ENCODE results near the gene BCDIN3D.

- no peak for TF ChIP-seq CTCF (IDR thresholded peaks at IDR 0.05; ENCODE audit: poor library complexity)
- TF ChIP-seq EZH2 (IDR thresholded peaks at IDR 0.05; ENCODE audit: borderline replicate concordance), result no peak
These were observed 45.5 kb downstream of the BCDIN3D start for GRCh38 chr12:49797449-49797776.

All from hepatocyte (in vitro differentiated cells).